K562 (cell line): ENCODE data around the gene DIO3. TPM values are rescaled to one million over a fixed set of nuclear protein-coding genes. Genes with fewer than 3 reads are reported as not detected.

Source experiments
- ATAC-seq: fragments of 200-7000 bp; cut with Tn5 transposase; 3 replicates; pipeline ENCODE4 v1.9.1; 2020; ENCODE audit warnings: moderate library complexity
- BruUV-seq: library from RNA; stranded (reverse); fragments of 400-500 nt; replicated peaks from 2 replicates; lab custom pipeline; 2021; lab: Mats Ljungman, UMichigan
- CTCF ChIA-PET: fragments of 300-600 bp; formaldehyde crosslinking; extraction: SDS; loops from one replicate; lab custom pipeline; 2021; ENCODE audit warnings: low intra/inter-chr PET ratio; lab: Yijun Ruan, JAX
- POLR2A ChIA-PET: fragments of 300-600, 350-650 bp; sonication (Branson Sonifier 250); formaldehyde crosslinking; extraction: SDS; loops from one replicate; lab custom pipeline; 2021; ENCODE audit warnings: antibody characterized with exemption, inconsistent platforms; lab: Yijun Ruan, JAX
- DNase-seq, 4 experiments: peaks; one replicate each; pipeline versions ENCODE4 v3.0.0 to v3.0.0-alpha.2; 2011 to 2018; ENCODE audit warnings: low spot score in 3 of 4, mixed read lengths in 3 of 4; ENCODE audit errors: extremely low read depth in 1 of 4
- FAIRE-seq: peaks from 2 replicates; lab custom pipeline; 2011; peaks lifted over from hg19 to GRCh38; lab: Jason Lieb, UNC
- H2AFZ ChIP-seq: 2 replicates; pipeline ENCODE4 v1.6.0; 2011; ENCODE audit warnings: low read depth, low read length, control low read depth, inconsistent platforms
- H3K27ac ChIP-seq: fragments of 200-600 bp; 3 replicates; pipeline ENCODE4 v1.8.0; 2011; ENCODE audit warnings: low read depth, mild to moderate bottlenecking, control low read depth, inconsistent platforms, low read length, moderate library complexity, mixed read lengths; ENCODE audit errors: extremely low read depth
- H3K27me3 ChIP-seq, 2 experiments: fragments of 300-600 bp in 1 of 2; 2 replicates in 1 of 2; 3 replicates in 1 of 2; pipeline versions ENCODE4 v1.6.0 to v1.8.0; 2011; ENCODE audit warnings: inconsistent platforms in 2 of 2, low read length in 2 of 2, mild to moderate bottlenecking in 1 of 2, mixed read lengths in 1 of 2, moderate library complexity in 1 of 2; ENCODE audit not compliant: control insufficient read depth in 2 of 2, insufficient read depth in 2 of 2
- H3K36me3 ChIP-seq: fragments of 300-600 bp; 3 replicates; pipeline ENCODE4 v1.8.0; 2011; ENCODE audit warnings: mild to moderate bottlenecking, low read length, inconsistent platforms; ENCODE audit not compliant: control insufficient read depth, insufficient read depth
- H3K4me1 ChIP-seq, 2 experiments: fragments of 200-600 bp in 1 of 2; replicated peaks in 1 of 2; 2 replicates in 1 of 2; 3 replicates in 1 of 2; pipeline versions ENCODE4 v1.5.1 to v1.8.0; 2011; ENCODE audit warnings: inconsistent platforms in 2 of 2, low read length in 2 of 2, mild to moderate bottlenecking in 1 of 2, mixed read lengths in 1 of 2, moderate library complexity in 1 of 2; ENCODE audit not compliant: control insufficient read depth in 2 of 2, insufficient read depth in 2 of 2
- H3K4me2 ChIP-seq: 2 replicates; pipeline ENCODE4 v1.6.1; 2011; ENCODE audit warnings: low read length, control low read depth, inconsistent platforms, mixed read lengths; ENCODE audit not compliant: insufficient read depth
- H3K4me3 ChIP-seq: fragments of 200-600 bp; sonication (generic), shearing (Covaris generic); 2 replicates; pipeline ENCODE4 v1.5.1; 2016; ENCODE audit warnings: control low read depth, inconsistent platforms
- H3K79me2 ChIP-seq: fragments of 200-600 bp; 3 replicates; pipeline ENCODE4 v1.8.0; 2011; ENCODE audit warnings: low read length, inconsistent platforms; ENCODE audit not compliant: control insufficient read depth, insufficient read depth
- H3K9ac ChIP-seq, 2 experiments: 2 replicates each; pipeline versions ENCODE4 v1.6.0 to v1.6.1; 2011; ENCODE audit warnings: low read depth in 2 of 2, low read length in 2 of 2, control low read depth in 1 of 2, inconsistent platforms in 1 of 2, mild to moderate bottlenecking in 1 of 2, mixed read lengths in 1 of 2; ENCODE audit not compliant: insufficient read depth in 1 of 2
- H3K9me1 ChIP-seq: one replicate; pipeline ENCODE4 v1.6.0; 2011; ENCODE audit warnings: inconsistent platforms, mild to moderate bottlenecking, low read length, moderate library complexity; ENCODE audit not compliant: control insufficient read depth, insufficient read depth
- H3K9me3 ChIP-seq: replicated peaks from 2 replicates; pipeline ENCODE4 v1.5.1; 2011; ENCODE audit warnings: low read depth, low read length, inconsistent platforms; ENCODE audit not compliant: control insufficient read depth, insufficient read depth
- H4K20me1 ChIP-seq: replicated peaks from 2 replicates; pipeline ENCODE4 v1.6.1; 2011; ENCODE audit warnings: low read length, inconsistent platforms, mixed read lengths; ENCODE audit not compliant: control insufficient read depth, insufficient read depth
- ATF4 ChIP-seq: fragments of 450-650 bp; formaldehyde crosslinking; IDR thresholded peaks from 2 replicates; pipeline ENCODE4 v1.4.0; 2022; ENCODE audit warnings: mild to moderate bottlenecking, moderate library complexity
- E2F8 ChIP-seq: fragments of 450-650 bp; IDR thresholded peaks from 2 replicates; pipeline ENCODE4 v1.7.1; 2018; ENCODE audit warnings: mild to moderate bottlenecking, low read depth; ENCODE audit not compliant: partially characterized antibody
- LARP7 ChIP-seq: fragments of 450-650 bp; IDR thresholded peaks from 2 replicates; pipeline ENCODE4 v1.6.1; 2016
- RBBP5 ChIP-seq: fragments of 200-600 bp; sonication (generic); IDR thresholded peaks from 2 replicates; pipeline ENCODE4 v1.6.1; 2012; ENCODE audit warnings: borderline replicate concordance, mild to moderate bottlenecking, low read length, control low read depth, inconsistent platforms; ENCODE audit not compliant: insufficient read depth, poor library complexity, severe bottlenecking
- SMARCB1 ChIP-seq: IDR thresholded peaks from 2 replicates; pipeline ENCODE4 v1.6.1; 2011; ENCODE audit warnings: improper control_type of control experiment, low read depth; ENCODE audit not compliant: insufficient read length
- WGBS: fragments of 100-300 bp; shearing (Covaris generic); methylation state at CpG from one replicate; pipeline ENCODE4 v1.1.6; 2016; ENCODE audit warnings: low coverage, mixed read lengths; ENCODE audit not compliant: insufficient coverage; ENCODE audit errors: missing lambda C conversion rate; 5-methylcytosine and 5-hydroxymethylcytosine counted together
- in situ Hi-C: fragments of 300-500 bp; cut with MboI; formaldehyde crosslinking; loops from 4 replicates; pipeline ENCODE4 v1.15.0; 2018; ENCODE audit warnings: inconsistent platforms, mixed read lengths
- intact Hi-C: fragments of 100-400 bp; cut with micrococcal nuclease; formaldehyde crosslinking; loops from 2 replicates; pipeline ENCODE4 v1.14.2; 2022
- polyA plus RNA-seq, 8 experiments: library from polyadenylated mRNA; depleted of rRNA in 4 of 8; stranded (reverse) in 5 of 8; unstranded in 3 of 8; fragments of >200 nt; fragmentation: Nextera tagmentation in 2 of 8; fragmentation: Illumina TruSeq in 1 of 8; extraction: Ambion mirVana in 2 of 8; extraction: Trizol in 1 of 8; gene quantifications; 2 replicates each; pipeline versions ENCODE4 v1.2.1 to v1.2.3, GENCODE V29; 2011 to 2014; ENCODE audit warnings: inconsistent platforms in 1 of 8, missing spikeins in 1 of 8
- total RNA-seq, 7 experiments: library from RNA; depleted of rRNA in 6 of 7; stranded (reverse); fragments of >200 nt in 6 of 7; fragmentation: Illumina TruSeq in 2 of 7; extraction: Trizol in 2 of 7; gene quantifications; 2 replicates each; pipeline versions ENCODE4 v1.2.1 to v1.2.3, GENCODE V29; 2011 to 2021; ENCODE audit warnings: low replicate concordance in 1 of 7

DIO3 gene
- total and polyA plus RNA-seq, 9 of the 15 experiments (the other 6 are each of a cell fraction or from before 2014, with no cell fraction given), result not detected

- FAIRE-seq (no peak), ATAC-seq (no peak), DNase-seq (no peak)
- H3K4me1 ChIP-seq, result peaks cover 0 to 13% of the 10 kb centered on the region in 2 experiments; a peak in 2 of 5 replicates
- H3K9ac ChIP-seq, result no peak overlapping the region
- H3K4me3 ChIP-seq, result no peak overlapping the region
- peaks cover 0 to 11% of the 10 kb centered on the region in 2 experiments; a peak in 1 of 5 replicates for H3K27me3 ChIP-seq
- no peaks in the 10 kb centered on the region for H3K9me1 ChIP-seq
- no peak overlapping the region for H3K4me2 ChIP-seq
- H3K79me2 ChIP-seq, result no peaks in the 10 kb centered on the region
- CTCF ChIA-PET, result no interaction called here
- no peaks in the 10 kb centered on the region for H3K9me3 ChIP-seq
- no TSS peak for BruUV-seq
- no peaks in the 10 kb centered on the region for H4K20me1 ChIP-seq
- H3K36me3 ChIP-seq, result no peaks in the 10 kb centered on the region
- H3K27ac ChIP-seq, result no peak overlapping the region
- intact Hi-C loops (no loop called here), in situ Hi-C loops (no loop called here)
- TF ChIP-seq LARP7, result no peak
- TF ChIP-seq SMARCB1, result no peak
- no peak for TF ChIP-seq RBBP5
- no peak for TF ChIP-seq E2F8
- no peak for TF ChIP-seq ATF4 (CRISPR knock-in tag)
- POLR2A ChIA-PET, result interaction anchor here (0.6 kb wide), 1 partner anchor 96 kb away, joined by 3 read pairs; no protein-coding TSS in a partner anchor
- WGBS, result 54% methylated on average over 5 of the region's 17 CpGs
- no peak overlapping the region for H2AFZ ChIP-seq
Measured at GRCh38 chr14:101588286-101588975, 27.1 kb downstream of the DIO3 start.
